Smooth muscle cell (in vitro differentiated cells): ENCODE data around the gene PRLR. TPM values are rescaled to one million over a fixed set of nuclear protein-coding genes. Genes with fewer than 3 reads are reported as not detected.
"Not testable (repeated sequence)": the region's sequence is repeated elsewhere in the genome, so short reads cannot be mapped to it uniquely, and the experiment has no call there.

Experiments used
- DNase-seq: peaks from one replicate; lab custom pipeline; 2025; ENCODE audit not compliant: unreplicated experiment; lab: John Stamatoyannopoulos, UW
- H2AFZ ChIP-seq: fragments of 200-600 bp; sonication (generic); 2 replicates; pipeline ENCODE4 v1.6.0; 2016; ENCODE audit warnings: antibody characterized with exemption, low read depth, mild to moderate bottlenecking
- H3F3A ChIP-seq: fragments of 200-600 bp; sonication (generic); 2 replicates; pipeline ENCODE4 v1.6.0; 2017; ENCODE audit warnings: antibody characterized with exemption, low read depth
- H3K27ac ChIP-seq: fragments of 200-600 bp; sonication (generic); 2 replicates; pipeline ENCODE4 v1.5.1; 2016; ENCODE audit warnings: low read depth, mild to moderate bottlenecking
- H3K27me3 ChIP-seq: fragments of 200-600 bp; sonication (generic); 2 replicates; pipeline ENCODE4 v1.6.1; 2016; ENCODE audit warnings: low read depth, mild to moderate bottlenecking
- H3K36me3 ChIP-seq: fragments of 200-600 bp; sonication (generic); 2 replicates; pipeline ENCODE4 v1.5.1; 2016; ENCODE audit warnings: low read depth
- H3K4me1 ChIP-seq: fragments of 200-600 bp; sonication (generic); 2 replicates; pipeline ENCODE4 v1.5.1; 2016; ENCODE audit warnings: low read depth
- H3K4me2 ChIP-seq: fragments of 200-600 bp; sonication (generic); 2 replicates; pipeline ENCODE4 v1.6.0; 2016; ENCODE audit warnings: mild to moderate bottlenecking
- H3K4me3 ChIP-seq: fragments of 200-600 bp; sonication (generic); 2 replicates; pipeline ENCODE4 v1.5.1; 2016; ENCODE audit warnings: mild to moderate bottlenecking
- H3K79me2 ChIP-seq: fragments of 200-600 bp; sonication (generic); 2 replicates; pipeline ENCODE4 v1.6.0; 2016; ENCODE audit warnings: low read depth, mild to moderate bottlenecking
- H3K9ac ChIP-seq: fragments of 200-600 bp; sonication (generic); 2 replicates; pipeline ENCODE4 v1.6.0; 2016; ENCODE audit warnings: low read depth
- H3K9me3 ChIP-seq: fragments of 200-600 bp; sonication (generic); replicated peaks from 2 replicates; pipeline ENCODE4 v1.5.1; 2016; ENCODE audit warnings: low read depth
- H4K20me1 ChIP-seq: fragments of 200-600 bp; sonication (generic); 2 replicates; pipeline ENCODE4 v1.6.0; 2016; ENCODE audit warnings: low read depth
- CTCF ChIP-seq: fragments of 200-600 bp; sonication (generic); IDR thresholded peaks from 2 replicates; pipeline ENCODE4 v1.5.1; 2017; ENCODE audit warnings: borderline replicate concordance, mild to moderate bottlenecking, antibody characterized with exemption; ENCODE audit not compliant: insufficient read depth, poor library complexity, severe bottlenecking
- WGBS: methylation state at CpG from one replicate; pipeline ENCODE4 v1.1.7; 2016; ENCODE audit warnings: low lambda C conversion rate; 5-methylcytosine and 5-hydroxymethylcytosine counted together
- polyA plus RNA-seq: library from polyadenylated mRNA; unstranded; fragments of >200 nt; fragmentation: Nextera tagmentation; extraction: Ambion mirVana; gene quantifications from 2 replicates; pipeline ENCODE4 v1.2.1, GENCODE V29; 2016
- total RNA-seq: library from RNA; depleted of rRNA; stranded (reverse); fragments of >200 nt; gene quantifications from 2 replicates; pipeline ENCODE4 v1.2.3, GENCODE V29; 2014

PRLR gene
- total and polyA plus RNA-seq, 2 experiments from 2014 or later, result 2.3 to 47.4 TPM

- no peaks in the 10 kb centered on the region for H3K36me3 ChIP-seq
- no peak overlapping the region for H3K9ac ChIP-seq
- H3K4me2 ChIP-seq, result no peak overlapping the region
- H2AFZ ChIP-seq, result no peak overlapping the region
- TF ChIP-seq CTCF, result no peak
- no peaks in the 10 kb centered on the region for H3K9me3 ChIP-seq
- H3K27ac ChIP-seq, result no peak overlapping the region
- H3K4me1 ChIP-seq, result no peaks in the 10 kb centered on the region
- H3K4me3 ChIP-seq, result no peak overlapping the region
- no peak for DNase-seq
- H4K20me1 ChIP-seq, result no peaks in the 10 kb centered on the region
- H3F3A ChIP-seq, result peaks cover 4% of the 10 kb centered on the region
- H3K79me2 ChIP-seq, result no peaks in the 10 kb centered on the region
- H3K27me3 ChIP-seq, result no peaks in the 10 kb centered on the region
Observed at GRCh38 chr5:35115920-35116319, 114.4 kb downstream of the PRLR start.

- no peaks in the 10 kb centered on the region for H3K9me3 ChIP-seq
- no peak overlapping the region for H2AFZ ChIP-seq
- no peak overlapping the region for H3K9ac ChIP-seq
- peaks cover 4% of the 10 kb centered on the region for H3F3A ChIP-seq
- no peak overlapping the region for H3K4me2 ChIP-seq
- no peaks in the 10 kb centered on the region for H3K79me2 ChIP-seq
- no peak overlapping the region for H3K4me3 ChIP-seq
- no peak for DNase-seq
- H3K27ac ChIP-seq, result no peak overlapping the region
- H4K20me1 ChIP-seq, result no peaks in the 10 kb centered on the region
- no peaks in the 10 kb centered on the region for H3K27me3 ChIP-seq
- no peak for TF ChIP-seq CTCF
- H3K4me1 ChIP-seq, result no peaks in the 10 kb centered on the region
- H3K36me3 ChIP-seq, result no peaks in the 10 kb centered on the region
- WGBS, result 93% methylated on average over 4 of the region's 4 CpGs
Observed at GRCh38 chr5:35114698-35115097, 115.6 kb downstream of the PRLR start.

- no peak for DNase-seq
- Histone ChIP-seq H3K4me2 (no peak overlapping the region), H3K27ac (no peak overlapping the region), H3K9ac (no peak overlapping the region), H4K20me1 (no peaks in the 10 kb centered on the region), H3K36me3 (no peaks in the 10 kb centered on the region), H3K4me1 (no peaks in the 10 kb centered on the region), H2AFZ (no peak overlapping the region), H3K9me3 (no peaks in the 10 kb centered on the region), H3K27me3 (no peaks in the 10 kb centered on the region), H3K4me3 (no peak overlapping the region), H3F3A (no peaks in the 10 kb centered on the region), H3K79me2 (no peaks in the 10 kb centered on the region)
- no peak for TF ChIP-seq CTCF
- WGBS, result 69% methylated on average over 4 of the region's 4 CpGs
Observed at GRCh38 chr5:35112300-35112699, 118.0 kb downstream of the PRLR start.

- H3K4me3 ChIP-seq, H3K79me2 ChIP-seq, H2AFZ ChIP-seq, H3K27ac ChIP-seq, H3K27me3 ChIP-seq, H3K9ac ChIP-seq, H3K36me3 ChIP-seq, H3F3A ChIP-seq, H3K9me3 ChIP-seq, H4K20me1 ChIP-seq, H3K4me2 ChIP-seq, DNase-seq, H3K4me1 ChIP-seq: not testable (repeated sequence)
- WGBS, result 78% methylated on average over 11 of the region's 11 CpGs
Observed at GRCh38 chr5:35104550-35104949, 125.7 kb downstream of the PRLR start.
